ENCODE results near the gene MYO1B.

The MYO1B gene

GRCh38 chr2:191319186-191319585, 74.0 kb downstream of the MYO1B start:
- no peak for DNase-seq (ENCODE audit: low read depth in 2 of 2, low spot score in 1 of 2)

GRCh38 chr2:191320881-191321280, 75.7 kb downstream of the MYO1B start:
- no peak for DNase-seq (ENCODE audit: low read depth in 2 of 2, low spot score in 1 of 2)

GRCh38 chr2:191321861-191322662, 76.9 kb downstream of the MYO1B start:
- DNase-seq (ENCODE audit: low read depth in 2 of 2, low spot score in 1 of 2), result no peak

- DNase-seq (ENCODE audit: low read depth in 2 of 2, low spot score in 1 of 2), result no peak
Observed at GRCh38 chr2:191322828-191323506, 77.8 kb downstream of the MYO1B start.

GRCh38 chr2:191325651-191326365, 80.6 kb downstream of the MYO1B start:
- no peak for DNase-seq (ENCODE audit: low read depth in 2 of 2, low spot score in 1 of 2)

- no peak for DNase-seq (ENCODE audit: low read depth in 2 of 2, low spot score in 1 of 2)
Observed at GRCh38 chr2:191327484-191327883, 82.3 kb downstream of the MYO1B start.

GRCh38 chr2:191328150-191328809, 83.1 kb downstream of the MYO1B start:
- DNase-seq (ENCODE audit: low read depth in 2 of 2, low spot score in 1 of 2), result no peak

- no peak for DNase-seq (ENCODE audit: low read depth in 2 of 2, low spot score in 1 of 2)
Observed at GRCh38 chr2:191329841-191330240, 84.6 kb downstream of the MYO1B start.

- DNase-seq (ENCODE audit: low read depth in 2 of 2, low spot score in 1 of 2), result no peak
Observed at GRCh38 chr2:191333911-191334357, 88.7 kb downstream of the MYO1B start.

- DNase-seq (ENCODE audit: low read depth in 2 of 2, low spot score in 1 of 2), result no peak
Observed at GRCh38 chr2:191335875-191336464, 90.8 kb downstream of the MYO1B start.

GRCh38 chr2:191341436-191341835, 96.2 kb downstream of the MYO1B start:
- no peak for DNase-seq (ENCODE audit: low read depth in 2 of 2, low spot score in 1 of 2)

- DNase-seq (ENCODE audit: low read depth in 2 of 2, low spot score in 1 of 2), result no peak
Observed at GRCh38 chr2:191343796-191344338, 98.7 kb downstream of the MYO1B start.

- no peak for DNase-seq (ENCODE audit: low read depth in 2 of 2, low spot score in 1 of 2)
Observed at GRCh38 chr2:191345788-191346187, 100.6 kb downstream of the MYO1B start.

- no peak for DNase-seq (ENCODE audit: low read depth in 2 of 2, low spot score in 1 of 2)
Observed at GRCh38 chr2:191347154-191347553, 102.0 kb downstream of the MYO1B start.

- no peak for DNase-seq (ENCODE audit: low read depth in 2 of 2, low spot score in 1 of 2)
Observed at GRCh38 chr2:191347881-191348280, 102.7 kb downstream of the MYO1B start.

GRCh38 chr2:191349990-191350389, 104.8 kb downstream of the MYO1B start:
- DNase-seq (ENCODE audit: low read depth in 2 of 2, low spot score in 1 of 2), result no peak

GRCh38 chr2:191350826-191351225, 105.6 kb downstream of the MYO1B start:
- DNase-seq (ENCODE audit: low read depth in 2 of 2, low spot score in 1 of 2), result no peak

- DNase-seq (ENCODE audit: low read depth in 2 of 2, low spot score in 1 of 2), result no peak
Observed at GRCh38 chr2:191351298-191351697, 106.1 kb downstream of the MYO1B start.

- no peak for DNase-seq (ENCODE audit: low read depth in 2 of 2, low spot score in 1 of 2)
Observed at GRCh38 chr2:191351921-191352320, 106.7 kb downstream of the MYO1B start.

- DNase-seq (ENCODE audit: low read depth in 2 of 2, low spot score in 1 of 2), result no peak
Observed at GRCh38 chr2:191352536-191352935, 107.3 kb downstream of the MYO1B start.

Data from stimulated activated CD8-positive, alpha-beta memory T cell treated with anti-CD3 and anti-CD28 coated beads, Interleukin-4, amount 100 ng/mL, for 1 hour (primary cell).